Endometrial microvascular endothelial cells (primary cell): Measurements from ENCODE around the gene ANKHD1. TPM values are rescaled to one million over a fixed set of nuclear protein-coding genes. Genes with fewer than 3 reads are reported as not detected.

Source experiments
- in situ Hi-C: cut with HindIII; loops from 2 replicates; pipeline ENCODE4 v1.10.0; 2017; ENCODE audit warnings: low sequenced_read_pairs, low pct_unique_long_range_greater_than_20kb; ENCODE audit errors: inconsistent ontology term
- total RNA-seq: library from RNA; depleted of rRNA; stranded (reverse); fragments of >200 nt; gene quantifications from one replicate; pipeline ENCODE4 v1.2.3, GENCODE V29; 2015; ENCODE audit errors: inconsistent ontology term

Gene ANKHD1
- total RNA-seq = 41.5 TPM

- in situ Hi-C loops = no loop called here
These were observed at the start of gene ANKHD1 for GRCh38 chr5:140401362-140402257. ANKHD1 (plus strand) TSS chr5:140401833; CDS start chr5:140401968, 135 bp downstream.

GRCh38 chr5:140355546-140355945, 46.1 kb upstream of the ANKHD1 start:
- in situ Hi-C loops = no loop called here

GRCh38 chr5:140356853-140357725, 44.5 kb upstream of the ANKHD1 start:
- in situ Hi-C loops = no loop called here

GRCh38 chr5:140357726-140358093, 43.9 kb upstream of the ANKHD1 start:
- in situ Hi-C loops = no loop called here

GRCh38 chr5:140358738-140359310, 42.8 kb upstream of the ANKHD1 start:
- in situ Hi-C loops = no loop called here

- in situ Hi-C loops = no loop called here
These were observed 41.5 kb upstream of the ANKHD1 start, which contains the start of gene SLC4A9 for GRCh38 chr5:140360101-140360500. SLC4A9 (plus strand) TSS chr5:140360194; CDS start chr5:140360237, 43 bp downstream.

GRCh38 chr5:140360681-140361479, 40.8 kb upstream of the ANKHD1 start:
- in situ Hi-C loops = no loop called here

GRCh38 chr5:140361901-140362300, 39.7 kb upstream of the ANKHD1 start:
- in situ Hi-C loops = no loop called here

- in situ Hi-C loops = no loop called here
These were observed 39.3 kb upstream of the ANKHD1 start for GRCh38 chr5:140362311-140362710.

GRCh38 chr5:140362875-140363630, 38.6 kb upstream of the ANKHD1 start:
- in situ Hi-C loops = no loop called here

GRCh38 chr5:140363631-140364471, 37.8 kb upstream of the ANKHD1 start:
- in situ Hi-C loops = no loop called here

- in situ Hi-C loops = no loop called here
These were observed 37.2 kb upstream of the ANKHD1 start for GRCh38 chr5:140364472-140364765.

GRCh38 chr5:140365282-140365681, 36.4 kb upstream of the ANKHD1 start:
- in situ Hi-C loops = no loop called here

GRCh38 chr5:140365941-140366340, 35.7 kb upstream of the ANKHD1 start:
- in situ Hi-C loops = no loop called here

GRCh38 chr5:140366589-140367255, 34.9 kb upstream of the ANKHD1 start:
- in situ Hi-C loops = no loop called here

GRCh38 chr5:140367256-140368013, 34.2 kb upstream of the ANKHD1 start:
- in situ Hi-C loops = no loop called here
